ENCODE measurements around the gene TRIM41.
"Not testable (repeated sequence)": the region's sequence is repeated elsewhere in the genome, so short reads cannot be mapped to it uniquely, and the experiment has no call there.

Gene TRIM41

GRCh38 chr5:181223058-181223728 is at the start of gene TRIM41:
TSS of gene TRIM41 (plus strand) at chr5:181223281. CDS start at chr5:181224000, 719 bp downstream.
- DNase-seq (ENCODE audit: insufficient read length, low spot score): peak; percentile 87
- peak; percentile 58 for FAIRE-seq

- DNase-seq (ENCODE audit: insufficient read length, low spot score): no peak
- no peak for FAIRE-seq
Observed at GRCh38 chr5:181173420-181174342, 49.4 kb upstream of the TRIM41 start.

- DNase-seq (ENCODE audit: insufficient read length, low spot score) (no peak), FAIRE-seq (no peak)
Observed at GRCh38 chr5:181176254-181176952, 46.7 kb upstream of the TRIM41 start.

- DNase-seq (ENCODE audit: insufficient read length, low spot score); FAIRE-seq: not testable (repeated sequence)
Observed at GRCh38 chr5:181177559-181177958, 45.5 kb upstream of the TRIM41 start.

GRCh38 chr5:181181650-181182565 is 41.2 kb upstream of the TRIM41 start:
- DNase-seq (ENCODE audit: insufficient read length, low spot score) (peak; percentile 63), FAIRE-seq (no peak)

GRCh38 chr5:181182651-181183050 is 40.4 kb upstream of the TRIM41 start:
- no peak for FAIRE-seq
- no peak for DNase-seq (ENCODE audit: insufficient read length, low spot score)

GRCh38 chr5:181184845-181185216 is 38.2 kb upstream of the TRIM41 start:
- DNase-seq (ENCODE audit: insufficient read length, low spot score): no peak
- no peak for FAIRE-seq

GRCh38 chr5:181185560-181185959 is 37.5 kb upstream of the TRIM41 start:
- FAIRE-seq (no peak), DNase-seq (ENCODE audit: insufficient read length, low spot score) (no peak)

- DNase-seq (ENCODE audit: insufficient read length, low spot score) (no peak), FAIRE-seq (no peak)
Observed at GRCh38 chr5:181186022-181186421, 37.1 kb upstream of the TRIM41 start.

- no peak for FAIRE-seq
- DNase-seq (ENCODE audit: insufficient read length, low spot score): no peak
Observed at GRCh38 chr5:181186986-181187499, 36.0 kb upstream of the TRIM41 start.

- DNase-seq (ENCODE audit: insufficient read length, low spot score): no peak
- FAIRE-seq: no peak
Observed at GRCh38 chr5:181187500-181188213, 35.4 kb upstream of the TRIM41 start.

- FAIRE-seq: no peak
- no peak for DNase-seq (ENCODE audit: insufficient read length, low spot score)
Observed at GRCh38 chr5:181188700-181189362, 34.2 kb upstream of the TRIM41 start.

- DNase-seq (ENCODE audit: insufficient read length, low spot score) (no peak), FAIRE-seq (no peak)
Observed at GRCh38 chr5:181189363-181189961, 33.6 kb upstream of the TRIM41 start.

- FAIRE-seq (no peak), DNase-seq (ENCODE audit: insufficient read length, low spot score) (no peak)
Observed at GRCh38 chr5:181189962-181190710, 32.9 kb upstream of the TRIM41 start.

GRCh38 chr5:181190711-181191525 is 32.2 kb upstream of the TRIM41 start:
- FAIRE-seq (no peak), DNase-seq (ENCODE audit: insufficient read length, low spot score) (no peak)

- peak; percentile 93 for FAIRE-seq
- DNase-seq (ENCODE audit: insufficient read length, low spot score): peak; percentile 84
Observed at GRCh38 chr5:181191526-181192336, 31.4 kb upstream of the TRIM41 start.
